ENCODE results near the gene GFI1B. TPM values are rescaled to one million over a fixed set of nuclear protein-coding genes. Genes with fewer than 3 reads are reported as not detected.

GFI1B gene
- total RNA-seq, 1 experiment from 2014 or later: 0.79 TPM

DNA sequence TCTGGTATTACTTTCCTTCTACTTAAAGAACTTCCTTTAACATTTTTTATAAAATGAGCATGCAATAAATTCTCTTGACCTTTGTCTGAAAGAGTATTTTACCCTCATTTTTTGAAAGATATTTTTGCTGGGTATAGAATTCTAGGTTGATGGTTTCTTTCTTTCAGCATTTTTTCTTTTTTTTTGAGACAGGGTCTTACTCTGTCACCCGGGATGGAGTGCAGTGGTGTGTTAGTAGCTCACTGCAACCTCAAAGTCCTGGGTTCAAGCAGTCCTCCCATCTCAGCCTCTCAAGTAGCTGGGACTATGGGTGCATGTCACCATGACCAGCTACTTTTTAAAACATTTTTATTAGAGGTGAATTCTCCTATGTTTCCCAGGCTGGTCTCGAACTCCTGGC lies 23.4 kb upstream of the GFI1B start:
- no peaks in the 10 kb centered on the region for H3K36me3 Mint-ChIP-seq (ENCODE audit: insufficient read depth, unreplicated experiment)
- H3K4me3 ChIP-seq (ENCODE audit: low read depth, low read length): no peak overlapping the region
- peaks cover 19% of the 10 kb centered on the region; the same call in 1 of the 2 replicates for H3K9me3 ChIP-seq
- H3K4me3 Mint-ChIP-seq (ENCODE audit: unreplicated experiment): no peak overlapping the region
- peaks cover 4% of the 10 kb centered on the region for H3K27me3 Mint-ChIP-seq (ENCODE audit: insufficient read depth, unreplicated experiment)
- intact Hi-C loops (cut with micrococcal nuclease; ENCODE audit: unreplicated experiment): no loop called here
- no peaks in the 10 kb centered on the region for H3K27me3 ChIP-seq (replicated peaks; ENCODE audit: control insufficient read depth, insufficient read depth, low read length)
- no peaks in the 10 kb centered on the region for H3K4me1 Mint-ChIP-seq (ENCODE audit: low read depth, unreplicated experiment)
- ChIA-PET CTCF (no interaction called here), POLR2A (no interaction called here)
- H3K4me1 ChIP-seq: no peaks in the 10 kb centered on the region
- peaks cover 13% of the 10 kb centered on the region for H3K9me3 Mint-ChIP-seq (ENCODE audit: unreplicated experiment)
- DNase-seq: no peak
- no peaks in the 10 kb centered on the region for H3K36me3 ChIP-seq (ENCODE audit: control insufficient read depth, insufficient read depth, low read length)
- BruUV-seq (replicated peaks): no TSS peak
- no peak overlapping the region for H3K27ac Mint-ChIP-seq (ENCODE audit: unreplicated experiment)
- TF ChIP-seq, protein P1, sequence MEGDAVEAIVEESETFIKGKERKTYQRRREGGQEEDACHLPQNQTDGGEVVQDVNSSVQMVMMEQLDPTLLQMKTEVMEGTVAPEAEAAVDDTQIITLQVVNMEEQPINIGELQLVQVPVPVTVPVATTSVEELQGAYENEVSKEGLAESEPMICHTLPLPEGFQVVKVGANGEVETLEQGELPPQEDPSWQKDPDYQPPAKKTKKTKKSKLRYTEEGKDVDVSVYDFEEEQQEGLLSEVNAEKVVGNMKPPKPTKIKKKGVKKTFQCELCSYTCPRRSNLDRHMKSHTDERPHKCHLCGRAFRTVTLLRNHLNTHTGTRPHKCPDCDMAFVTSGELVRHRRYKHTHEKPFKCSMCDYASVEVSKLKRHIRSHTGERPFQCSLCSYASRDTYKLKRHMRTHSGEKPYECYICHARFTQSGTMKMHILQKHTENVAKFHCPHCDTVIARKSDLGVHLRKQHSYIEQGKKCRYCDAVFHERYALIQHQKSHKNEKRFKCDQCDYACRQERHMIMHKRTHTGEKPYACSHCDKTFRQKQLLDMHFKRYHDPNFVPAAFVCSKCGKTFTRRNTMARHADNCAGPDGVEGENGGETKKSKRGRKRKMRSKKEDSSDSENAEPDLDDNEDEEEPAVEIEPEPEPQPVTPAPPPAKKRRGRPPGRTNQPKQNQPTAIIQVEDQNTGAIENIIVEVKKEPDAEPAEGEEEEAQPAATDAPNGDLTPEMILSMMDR (IDR thresholded peaks at IDR 0.05; ENCODE audit: insufficient read depth in 1 of 2, low read depth in 1 of 2, low read length in 1 of 2, severe bottlenecking in 1 of 2, unreplicated experiment in 1 of 2): no peak

DNA sequence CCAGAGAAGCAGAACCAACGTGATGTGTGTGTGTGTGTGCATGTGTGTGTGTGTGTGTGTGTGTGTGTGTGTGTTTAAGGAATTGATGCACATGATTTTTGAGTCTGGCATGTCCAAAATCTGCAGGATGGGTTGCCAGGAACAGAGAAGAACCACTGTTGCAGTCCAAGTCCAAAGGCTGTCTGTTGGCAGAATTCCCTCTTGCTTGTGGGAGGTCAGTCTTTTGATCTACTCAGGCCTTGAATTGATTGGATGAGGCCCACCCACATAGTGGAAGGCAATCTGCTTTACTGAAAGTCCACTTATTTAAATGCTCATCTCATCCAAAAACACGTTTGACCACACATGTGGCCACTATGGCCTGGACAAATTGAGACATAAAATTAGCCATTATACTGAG lies 22.7 kb upstream of the GFI1B start:
- peaks cover 19% of the 10 kb centered on the region; the same call in 1 of the 2 replicates for H3K9me3 ChIP-seq
- no peaks in the 10 kb centered on the region for H3K4me1 ChIP-seq
- no peaks in the 10 kb centered on the region for H3K27me3 ChIP-seq (replicated peaks; ENCODE audit: control insufficient read depth, insufficient read depth, low read length)
- no peak overlapping the region for H3K4me3 ChIP-seq (ENCODE audit: low read depth, low read length)
- no peak overlapping the region for H3K27ac Mint-ChIP-seq (ENCODE audit: unreplicated experiment)
- no peaks in the 10 kb centered on the region for H3K4me1 Mint-ChIP-seq (ENCODE audit: low read depth, unreplicated experiment)
- intact Hi-C loops (cut with micrococcal nuclease; ENCODE audit: unreplicated experiment): no loop called here
- H3K4me3 Mint-ChIP-seq (ENCODE audit: unreplicated experiment): no peak overlapping the region
- DNase-seq: no peak
- POLR2A ChIA-PET: no interaction called here
- TF ChIP-seq, protein P1 (IDR thresholded peaks at IDR 0.05; ENCODE audit: insufficient read depth in 1 of 2, low read depth in 1 of 2, low read length in 1 of 2, severe bottlenecking in 1 of 2, unreplicated experiment in 1 of 2): no peak
- H3K9me3 Mint-ChIP-seq (ENCODE audit: unreplicated experiment): peaks cover 13% of the 10 kb centered on the region
- no TSS peak for BruUV-seq (replicated peaks)
- peaks cover 4% of the 10 kb centered on the region for H3K27me3 Mint-ChIP-seq (ENCODE audit: insufficient read depth, unreplicated experiment)
- no peaks in the 10 kb centered on the region for H3K36me3 Mint-ChIP-seq (ENCODE audit: insufficient read depth, unreplicated experiment)
- no peaks in the 10 kb centered on the region for H3K36me3 ChIP-seq (ENCODE audit: control insufficient read depth, insufficient read depth, low read length)
- CTCF ChIA-PET: no interaction called here

DNA sequence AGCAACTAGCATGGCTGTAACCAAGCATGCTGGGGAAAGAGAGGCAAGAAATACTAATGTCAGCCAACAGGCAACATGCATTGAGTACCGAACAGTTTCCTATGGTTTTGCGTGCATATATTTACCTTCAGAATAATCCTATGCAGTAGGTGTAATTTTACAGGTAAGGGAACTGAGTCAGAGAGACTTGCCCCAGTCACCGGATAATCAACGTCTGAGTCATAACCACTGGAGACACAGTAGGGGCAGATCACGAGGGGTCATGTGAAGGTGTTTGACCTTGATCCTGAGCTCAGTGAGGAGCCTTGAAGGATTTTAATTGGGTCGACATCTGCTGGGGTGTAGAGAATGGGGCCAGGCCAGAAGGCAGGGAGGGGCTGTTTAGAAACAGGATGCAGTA lies 20.7 kb upstream of the GFI1B start:
- no peaks in the 10 kb centered on the region for H3K36me3 Mint-ChIP-seq (ENCODE audit: insufficient read depth, unreplicated experiment)
- CTCF ChIA-PET: no interaction called here
- H3K4me3 ChIP-seq (ENCODE audit: low read depth, low read length): no peak overlapping the region
- H3K4me1 Mint-ChIP-seq (ENCODE audit: low read depth, unreplicated experiment): no peaks in the 10 kb centered on the region
- DNase-seq: no peak
- H3K27me3 ChIP-seq (replicated peaks; ENCODE audit: control insufficient read depth, insufficient read depth, low read length): no peaks in the 10 kb centered on the region
- BruUV-seq (replicated peaks): no TSS peak
- peaks cover 7% of the 10 kb centered on the region for H3K27me3 Mint-ChIP-seq (ENCODE audit: insufficient read depth, unreplicated experiment)
- TF ChIP-seq, protein P1 (IDR thresholded peaks at IDR 0.05; ENCODE audit: insufficient read depth in 1 of 2, low read depth in 1 of 2, low read length in 1 of 2, severe bottlenecking in 1 of 2, unreplicated experiment in 1 of 2): no peak
- no peaks in the 10 kb centered on the region for H3K4me1 ChIP-seq
- peaks cover 13% of the 10 kb centered on the region for H3K9me3 Mint-ChIP-seq (ENCODE audit: unreplicated experiment)
- intact Hi-C loops (cut with micrococcal nuclease; ENCODE audit: unreplicated experiment): no loop called here
- H3K9me3 ChIP-seq: peaks cover 19% of the 10 kb centered on the region; the same call in 1 of the 2 replicates
- H3K36me3 ChIP-seq (ENCODE audit: control insufficient read depth, insufficient read depth, low read length): no peaks in the 10 kb centered on the region
- POLR2A ChIA-PET: no interaction called here
- H3K4me3 Mint-ChIP-seq (ENCODE audit: unreplicated experiment): no peak overlapping the region
- H3K27ac Mint-ChIP-seq (ENCODE audit: unreplicated experiment): no peak overlapping the region
